HCT116 (cell line): ENCODE data around the gene KRTAP17-1. TPM values are rescaled to one million over a fixed set of nuclear protein-coding genes. Genes with fewer than 3 reads are reported as not detected.

Source experiments
- ATAC-seq: fragments of 200-7000 bp; cut with Tn5 transposase; 2 replicates; pipeline ENCODE4 v1.9.1; 2020; ENCODE audit warnings: mild to moderate bottlenecking, moderate library complexity
- BruUV-seq: library from RNA; stranded (reverse); fragments of 400-500 nt; replicated peaks from 2 replicates; lab custom pipeline; 2021; lab: Mats Ljungman, UMichigan
- CTCF ChIA-PET: fragments of 300-600 bp; sonication (Branson Sonifier 250); formaldehyde crosslinking; loops from one replicate; lab custom pipeline; 2021; ENCODE audit warnings: antibody characterized with exemption; lab: Charles Lee
- POLR2A ChIA-PET: fragments of 300-600, 350-600 bp; sonication (Branson Sonifier 250); formaldehyde crosslinking; loops from one replicate; lab custom pipeline; 2021; ENCODE audit warnings: antibody characterized with exemption; lab: Charles Lee
- RAD21 ChIA-PET, 2 experiments: fragments of 300-600 bp; sonication (Branson Sonifier 250); formaldehyde crosslinking; loops; one replicate each; lab custom pipeline; 2023; ENCODE audit warnings: low total read pairs in 2 of 2; ENCODE audit not compliant: uncharacterized antibody in 2 of 2, unreplicated experiment in 2 of 2, low non-redundant PET in 1 of 2; lab: Charles Lee
- DNase-seq: peaks from one replicate; pipeline ENCODE4 v3.0.0-alpha.2; 2010; ENCODE audit warnings: low read depth, low spot score
- H2AFZ ChIP-seq: fragments of 200-600 bp; shearing (Covaris generic), sonication (generic); 2 replicates; pipeline ENCODE4 v1.6.1; 2017; ENCODE audit warnings: low read depth, mixed run types, mixed read lengths, antibody characterized with exemption, low read length; ENCODE audit not compliant: poor library complexity, severe bottlenecking
- H3K27ac ChIP-seq: 2 replicates; pipeline ENCODE4 v1.5.1; 2012; ENCODE audit warnings: low read depth, low read length
- H3K27me3 ChIP-seq: fragments of 200-600 bp; sonication (generic); 2 replicates; pipeline ENCODE4 v1.6.1; 2016; ENCODE audit warnings: mixed run types, low read length, mixed read lengths; ENCODE audit not compliant: insufficient read depth
- H3K36me3 ChIP-seq, 2 experiments: fragments of 200-500 bp in 1 of 2; fragments of 200-600 bp in 1 of 2; sonication (Bioruptor generic) in 1 of 2; sonication (generic) in 1 of 2; 2 replicates each; pipeline versions ENCODE4 v1.5.1 to v1.6.1; 2014 to 2016; ENCODE audit warnings: low read length in 2 of 2, inconsistent platforms in 1 of 2, mixed read lengths in 1 of 2, mixed run types in 1 of 2; ENCODE audit not compliant: insufficient read depth in 2 of 2, control insufficient read depth in 1 of 2
- H3K4me1 ChIP-seq, 2 experiments: fragments of 200-600 bp in 1 of 2; sonication (generic) in 1 of 2; 2 replicates each; pipeline versions ENCODE4 v1.5.1 to v1.6.1; 2012 to 2017; ENCODE audit warnings: low read length in 2 of 2, inconsistent platforms in 1 of 2, mild to moderate bottlenecking in 1 of 2, mixed read lengths in 1 of 2, mixed run types in 1 of 2, moderate library complexity in 1 of 2; ENCODE audit not compliant: insufficient read depth in 2 of 2, control insufficient read depth in 1 of 2
- H3K4me2 ChIP-seq: fragments of 200-600 bp; sonication (generic); 2 replicates; pipeline ENCODE4 v1.6.1; 2017; ENCODE audit warnings: mixed run types, low read length, mixed read lengths
- H3K4me3 ChIP-seq, 2 experiments: fragments of 200-600 bp in 1 of 2; sonication (generic) in 1 of 2; replicated peaks in 1 of 2; 2 replicates each; pipeline ENCODE4 v1.5.1; 2011 to 2016; ENCODE audit warnings: low read length in 2 of 2, control low read depth in 1 of 2, low read depth in 1 of 2, mild to moderate bottlenecking in 1 of 2, mixed read lengths in 1 of 2, mixed run types in 1 of 2
- H3K79me2 ChIP-seq: fragments of 200-600 bp; sonication (generic); 2 replicates; pipeline ENCODE4 v1.6.1; 2017; ENCODE audit warnings: mild to moderate bottlenecking, mixed run types, low read length, moderate library complexity, mixed read lengths; ENCODE audit not compliant: insufficient read depth
- H3K9ac ChIP-seq: fragments of 200-600 bp; sonication (generic); 2 replicates; pipeline ENCODE4 v1.6.1; 2016; ENCODE audit warnings: low read length, mixed read lengths
- H3K9me2 ChIP-seq: fragments of 200-600 bp; sonication (generic), shearing (Covaris generic); 2 replicates; pipeline ENCODE4 v1.6.1; 2017; ENCODE audit warnings: mixed run types, mild to moderate bottlenecking, moderate library complexity; ENCODE audit not compliant: insufficient read depth
- H3K9me3 ChIP-seq, 2 experiments: fragments of 200-500 bp in 1 of 2; fragments of 200-600 bp in 1 of 2; sonication (Bioruptor generic) in 1 of 2; sonication (generic) in 1 of 2; 2 replicates each; pipeline ENCODE4 v1.6.1; 2014 to 2017; ENCODE audit warnings: low read length in 2 of 2, mixed read lengths in 2 of 2, inconsistent platforms in 1 of 2, low read depth in 1 of 2, mild to moderate bottlenecking in 1 of 2, mixed run types in 1 of 2, moderate library complexity in 1 of 2; ENCODE audit not compliant: control insufficient read depth in 1 of 2, insufficient read depth in 1 of 2
- H4K20me1 ChIP-seq: fragments of 200-600 bp; sonication (generic), shearing (Covaris generic); 2 replicates; pipeline ENCODE4 v1.6.1; 2017; ENCODE audit warnings: mixed run types, mild to moderate bottlenecking, moderate library complexity; ENCODE audit not compliant: insufficient read depth
- CBX3 ChIP-seq: IDR thresholded peaks from 2 replicates; pipeline ENCODE4 v1.6.1; 2012; ENCODE audit warnings: low read depth
- POLR2AphosphoS5 ChIP-seq: IDR thresholded peaks from 2 replicates; pipeline ENCODE4 v1.6.1; 2011; ENCODE audit warnings: mild to moderate bottlenecking, low read depth, low read length, moderate library complexity
- RAD21 ChIP-seq: IDR thresholded peaks from 2 replicates; pipeline ENCODE4 v1.6.1; 2012; ENCODE audit warnings: low read depth, mild to moderate bottlenecking
- intact Hi-C: fragments of 100-400 bp; cut with micrococcal nuclease; formaldehyde crosslinking; loops from 2 replicates; pipeline ENCODE4 v1.10.0; 2022
- total RNA-seq: library from RNA; stranded (reverse); gene quantifications from one replicate; pipeline ENCODE4 v1.2.1, GENCODE V29; 2021; ENCODE audit not compliant: unreplicated experiment
- TF ChIP-seq, protein P1 (sequence below), 3 experiments: fragments of 200-600 bp in 1 of 3; sonication (generic) in 1 of 3; IDR thresholded peaks in 2 of 3; conservative IDR thresholded peaks in 1 of 3; 2 replicates each; pipeline ENCODE4 v1.5.1; 2012 to 2017; ENCODE audit warnings: low read depth in 2 of 3, low read length in 2 of 3, antibody characterized with exemption in 1 of 3, borderline replicate concordance in 1 of 3, control low read depth in 1 of 3, mild to moderate bottlenecking in 1 of 3, mixed read lengths in 1 of 3, mixed run types in 1 of 3, moderate library complexity in 1 of 3; ENCODE audit not compliant: insufficient read depth in 1 of 3

KRTAP17-1 gene
- total RNA-seq, 1 experiment from 2014 or later: not detected

DNA sequence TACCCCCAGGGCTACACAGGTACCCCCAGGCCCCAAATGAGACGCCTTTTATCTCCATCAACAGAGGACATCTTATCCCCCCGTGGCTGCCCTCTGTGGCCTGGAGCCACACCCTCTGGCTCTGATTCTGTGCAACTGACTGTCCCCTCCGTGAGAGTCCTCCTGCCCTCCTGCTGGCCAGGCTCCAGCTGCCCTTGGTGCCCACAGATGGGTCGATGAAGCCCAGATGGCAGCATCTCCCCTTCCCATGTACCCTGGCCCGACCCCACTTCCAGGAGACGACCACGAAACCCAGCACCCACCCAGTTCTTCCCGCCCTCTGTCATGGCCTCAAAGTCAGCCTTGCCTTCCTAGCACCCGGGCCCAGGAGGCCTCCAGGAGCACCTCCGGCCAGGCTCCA is 9.6 kb upstream of the KRTAP17-1 start (continued):
- TF ChIP-seq, protein P1, sequence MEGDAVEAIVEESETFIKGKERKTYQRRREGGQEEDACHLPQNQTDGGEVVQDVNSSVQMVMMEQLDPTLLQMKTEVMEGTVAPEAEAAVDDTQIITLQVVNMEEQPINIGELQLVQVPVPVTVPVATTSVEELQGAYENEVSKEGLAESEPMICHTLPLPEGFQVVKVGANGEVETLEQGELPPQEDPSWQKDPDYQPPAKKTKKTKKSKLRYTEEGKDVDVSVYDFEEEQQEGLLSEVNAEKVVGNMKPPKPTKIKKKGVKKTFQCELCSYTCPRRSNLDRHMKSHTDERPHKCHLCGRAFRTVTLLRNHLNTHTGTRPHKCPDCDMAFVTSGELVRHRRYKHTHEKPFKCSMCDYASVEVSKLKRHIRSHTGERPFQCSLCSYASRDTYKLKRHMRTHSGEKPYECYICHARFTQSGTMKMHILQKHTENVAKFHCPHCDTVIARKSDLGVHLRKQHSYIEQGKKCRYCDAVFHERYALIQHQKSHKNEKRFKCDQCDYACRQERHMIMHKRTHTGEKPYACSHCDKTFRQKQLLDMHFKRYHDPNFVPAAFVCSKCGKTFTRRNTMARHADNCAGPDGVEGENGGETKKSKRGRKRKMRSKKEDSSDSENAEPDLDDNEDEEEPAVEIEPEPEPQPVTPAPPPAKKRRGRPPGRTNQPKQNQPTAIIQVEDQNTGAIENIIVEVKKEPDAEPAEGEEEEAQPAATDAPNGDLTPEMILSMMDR (IDR thresholded peaks at IDR 0.05 in 2 of 3, conservative IDR thresholded peaks at IDR 0.05 in 1 of 3; ENCODE audit: borderline replicate concordance in 1 of 3, insufficient read depth in 1 of 3, low read depth in 2 of 3, low read length in 2 of 3): no peak
- TF ChIP-seq, all 23 proteins: peak for 0

DNA sequence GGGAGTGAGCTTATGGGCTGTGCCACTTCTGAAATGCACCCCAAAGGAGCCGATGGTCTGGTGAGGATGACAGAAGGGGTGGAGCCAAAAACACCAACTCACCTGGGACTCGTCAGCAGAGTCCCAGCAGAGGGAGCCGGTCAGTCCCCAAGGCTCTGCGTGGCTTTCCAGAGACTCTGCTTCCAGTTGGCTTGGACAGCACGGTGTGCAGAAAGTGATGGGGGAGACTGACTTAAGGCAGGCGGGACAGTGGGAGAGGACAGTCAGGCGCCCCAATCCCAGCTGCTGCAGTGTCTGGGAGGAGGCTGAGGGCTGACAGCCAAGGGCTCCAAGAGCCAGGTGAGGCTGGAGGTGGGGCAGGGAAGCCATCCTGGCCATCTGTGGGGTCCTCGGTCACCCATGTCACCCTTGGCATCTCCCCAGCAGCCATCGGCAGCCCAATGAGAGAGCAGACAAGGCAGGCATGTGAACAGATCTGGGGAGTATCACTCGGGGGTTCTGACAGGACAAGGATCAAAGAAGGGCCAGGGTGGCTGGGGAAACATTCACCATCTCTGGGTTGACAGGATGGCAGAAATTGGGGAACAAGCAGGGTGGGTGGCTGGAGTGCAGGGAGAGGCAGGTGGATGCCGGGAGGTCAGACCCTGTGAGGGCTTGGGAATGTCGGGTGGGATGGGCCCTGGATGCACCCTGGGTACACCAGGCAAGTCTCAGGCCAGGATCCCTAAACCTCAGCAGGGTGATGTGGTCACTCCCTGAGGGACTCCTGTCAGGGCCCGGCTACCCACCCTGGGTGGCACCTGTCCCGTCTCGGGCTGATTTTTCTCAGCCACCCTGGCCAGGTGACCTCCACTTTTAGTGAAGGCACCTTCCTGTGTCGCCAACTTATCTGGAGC is 8.9 kb upstream of the KRTAP17-1 start:
- ChIA-PET POLR2A (no interaction called here), RAD21 (no interaction called here), CTCF (interaction anchor here (1.2 to 2.9 kb wide), 3 partner anchors 10 to 468 kb away, joined by 3 to 15 read pairs (median 14); no protein-coding TSS in a partner anchor)
- Histone ChIP-seq H3K4me2 (peak overlapping the region; percentile 43; the same call in 1 of the 2 replicates), H2AFZ (no peak overlapping the region), H3K27ac (peak overlapping the region; percentile 58; the same call in 1 of the 2 replicates), H3K36me3 (peaks cover 0 to 7% of the 10 kb centered on the region in 2 experiments; a peak in 1 of 4 replicates), H3K79me2 (no peaks in the 10 kb centered on the region), H4K20me1 (no peaks in the 10 kb centered on the region), H3K9ac (no peak overlapping the region), H3K9me2 (no peaks in the 10 kb centered on the region), H3K4me3 (no peak overlapping the region), H3K9me3 (peaks cover 3 to 20% of the 10 kb centered on the region in 2 experiments; a peak in 1 of 4 replicates), H3K27me3 (no peaks in the 10 kb centered on the region), H3K4me1 (peaks cover 6 to 26% of the 10 kb centered on the region in 2 experiments; a peak in 3 of 4 replicates)
- DNase-seq: peak; percentile 28
- intact Hi-C loops: loop anchor here (2.0 to 10.0 kb wide), 5 partner anchors 172 to 700 kb away; no protein-coding TSS in a partner anchor
- no TSS peak for BruUV-seq
- peak; percentile 83 for ATAC-seq
- TF ChIP-seq RAD21: peak; percentile 69
- TF ChIP-seq POLR2AphosphoS5: 0 out of 2 replicates have a peak, but pooled peaks have one; percentile 17
- TF ChIP-seq, protein P1 (IDR thresholded peaks at IDR 0.05 in 2 of 3, conservative IDR thresholded peaks at IDR 0.05 in 1 of 3; ENCODE audit: borderline replicate concordance in 1 of 3, insufficient read depth in 1 of 3, low read depth in 2 of 3, low read length in 2 of 3): peak; percentile 49 to 73 (median 49); a peak in 5 of 6 replicates
- TF ChIP-seq CBX3: no peak
